HepG2 (cell line): ENCODE results near the gene NKAIN4. TPM values are rescaled to one million over a fixed set of nuclear protein-coding genes. Genes with fewer than 3 reads are reported as not detected.

Experiments
- ELK4 ChIP-seq: sonication (generic); formaldehyde crosslinking; IDR thresholded peaks from 2 replicates; pipeline ENCODE4 v1.9.0; 2021; ENCODE audit warnings: missing genetic modification reagents, borderline replicate concordance
- FUBP1 ChIP-seq: sonication (generic); formaldehyde crosslinking; IDR thresholded peaks from 2 replicates; pipeline ENCODE4 v1.5.1; 2020; ENCODE audit warnings: missing genetic modification reagents, mild to moderate bottlenecking, borderline replicate concordance
- HDAC1 ChIP-seq: sonication (generic); formaldehyde crosslinking; IDR thresholded peaks from 2 replicates; pipeline ENCODE4 v1.5.1; 2020; ENCODE audit warnings: mild to moderate bottlenecking, missing genetic modification reagents
- HMGA1 ChIP-seq: sonication (generic); formaldehyde crosslinking; conservative IDR thresholded peaks from 2 replicates; pipeline ENCODE4 v1.4.0; 2020; ENCODE audit warnings: missing genetic modification reagents
- KDM1A ChIP-seq: IDR thresholded peaks from 2 replicates; pipeline ENCODE4 v1.6.1; 2016; ENCODE audit warnings: missing compliant biosample characterization
- NCOA5 ChIP-seq: sonication (generic); formaldehyde crosslinking; IDR thresholded peaks from 2 replicates; pipeline ENCODE4 v1.4.0; 2020; ENCODE audit warnings: missing genetic modification reagents
- NKX3-1 ChIP-seq: sonication (generic); formaldehyde crosslinking; IDR thresholded peaks from 2 replicates; pipeline ENCODE4 v1.5.0; 2020; ENCODE audit warnings: missing genetic modification reagents
- POLR2A ChIP-seq, 2 experiments: IDR thresholded peaks; 2 replicates each; pipeline ENCODE4 v1.6.1; 2011; ENCODE audit warnings: low read depth in 2 of 2, low read length in 2 of 2, mild to moderate bottlenecking in 1 of 2, moderate library complexity in 1 of 2; ENCODE audit not compliant: insufficient read depth in 1 of 2
- POLR2AphosphoS2 ChIP-seq: IDR thresholded peaks from 2 replicates; pipeline ENCODE4 v1.6.1; 2011; ENCODE audit warnings: low read depth, low read length, improper control_type of control experiment
- PPARG ChIP-seq: conservative IDR thresholded peaks from 2 replicates; pipeline ENCODE4 v1.6.1; 2016; ENCODE audit warnings: missing biosample characterization, missing genetic modification reagents
- PRDM4 ChIP-seq: sonication (generic); formaldehyde crosslinking; IDR thresholded peaks from 2 replicates; pipeline ENCODE4 v1.9.0; 2021; ENCODE audit warnings: missing genetic modification reagents, borderline replicate concordance
- SALL2 ChIP-seq: sonication (generic); formaldehyde crosslinking; IDR thresholded peaks from 2 replicates; pipeline ENCODE4 v1.8.1; 2023; ENCODE audit warnings: mild to moderate bottlenecking, missing genetic modification reagents, inconsistent platforms
- STAG1 ChIP-seq: sonication (generic); formaldehyde crosslinking; IDR thresholded peaks from 2 replicates; pipeline ENCODE4 v1.4.0; 2020; ENCODE audit warnings: missing genetic modification reagents
- ZBTB20 ChIP-seq: sonication (generic); formaldehyde crosslinking; IDR thresholded peaks from 2 replicates; pipeline ENCODE4 v1.8.1; 2023; ENCODE audit warnings: missing genetic modification reagents, low read depth, mild to moderate bottlenecking, borderline replicate concordance
- ZBTB4 ChIP-seq: sonication (generic); formaldehyde crosslinking; IDR thresholded peaks from 2 replicates; pipeline ENCODE4 v1.4.0; 2020; ENCODE audit warnings: missing genetic modification reagents, mild to moderate bottlenecking, borderline replicate concordance
- ZKSCAN5 ChIP-seq: sonication (generic); formaldehyde crosslinking; IDR thresholded peaks from 2 replicates; pipeline ENCODE4 v1.5.1; 2020; ENCODE audit warnings: mild to moderate bottlenecking, missing genetic modification reagents
- ZNF597 ChIP-seq: sonication (generic); formaldehyde crosslinking; IDR thresholded peaks from 2 replicates; pipeline ENCODE4 v1.5.0; 2020; ENCODE audit warnings: missing genetic modification reagents
- polyA plus RNA-seq, 8 experiments: library from polyadenylated mRNA; depleted of rRNA in 3 of 8; stranded (reverse) in 7 of 8; unstranded in 1 of 8; fragments of >200 nt; fragmentation: Illumina TruSeq in 4 of 8; extraction: Trizol in 4 of 8; gene quantifications; 2 replicates each; pipeline versions ENCODE4 v1.2.1 to v1.2.3, GENCODE V29; 2011 to 2016; ENCODE audit warnings: low read depth in 4 of 8, missing spikeins in 1 of 8, mixed read lengths in 1 of 8; ENCODE audit not compliant: insufficient read depth in 1 of 8
- total RNA-seq, 5 experiments: library from RNA; depleted of rRNA; stranded (reverse); fragments of >200 nt; fragmentation: Illumina TruSeq; extraction: Trizol; gene quantifications; 2 replicates each; pipeline ENCODE4 v1.2.3, GENCODE V29; 2016; ENCODE audit warnings: low read depth in 1 of 5
- TF ChIP-seq, protein P1 (sequence below): IDR thresholded peaks from 2 replicates; pipeline ENCODE4 v1.6.1; 2016; ENCODE audit warnings: missing genetic modification reagents, missing compliant biosample characterization

NKAIN4 gene
- total and polyA plus RNA-seq, 2 of the 13 experiments (the other 11 are each of a cell fraction or from before 2014, with no cell fraction given), result not detected

DNA sequence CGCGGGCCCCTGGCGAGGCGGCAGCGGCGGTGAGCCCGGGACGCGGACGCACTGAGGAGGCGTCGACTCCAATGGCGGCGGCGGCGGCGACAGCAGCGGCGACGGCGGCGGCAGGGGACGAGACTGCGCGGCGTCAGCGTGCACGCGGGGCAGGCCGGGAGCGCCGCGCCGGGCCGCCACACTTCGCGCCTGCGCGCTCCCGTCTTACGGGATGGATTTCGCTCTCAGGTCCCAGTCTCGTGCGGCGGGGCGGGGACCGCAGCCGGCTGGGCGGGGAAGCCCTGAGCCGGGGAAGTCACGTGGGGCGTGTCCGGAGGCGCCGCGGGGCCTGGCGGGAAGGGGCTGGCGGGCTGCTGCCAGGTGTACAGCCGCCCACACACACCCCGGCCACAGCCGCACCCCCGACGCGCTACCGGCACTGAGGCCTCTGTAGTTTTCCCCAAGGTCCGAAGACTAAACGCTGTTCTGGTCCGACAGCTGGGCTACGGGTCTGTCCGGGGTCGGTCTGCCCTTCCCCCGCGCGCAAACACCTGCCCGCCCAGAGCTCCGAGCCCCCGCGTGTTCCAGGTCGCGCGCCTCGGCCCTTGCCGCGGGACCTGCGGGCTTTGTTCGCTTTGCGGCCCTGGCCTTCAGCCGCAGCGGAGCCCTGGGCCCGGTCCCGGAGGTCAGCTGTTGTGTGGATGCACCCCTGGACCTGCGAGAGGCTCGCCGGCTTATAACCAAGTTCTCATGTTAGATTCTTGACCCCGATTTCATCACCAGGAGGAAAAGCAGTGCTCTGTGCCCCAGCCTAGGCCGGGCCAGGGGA lies 38.0 kb downstream of the NKAIN4 start, which contains the start of gene YTHDF1 (continued):
- 0 out of 2 replicates have a peak, but pooled peaks have one; percentile 44 for TF ChIP-seq FUBP1 (CRISPR knock-in tag)
- TF ChIP-seq ZBTB20 (CRISPR knock-in tag), result peak; percentile 89; the same call in 1 of the 2 replicates
- TF ChIP-seq STAG1, result no peak; the same call in 1 of the 2 replicates
- TF ChIP-seq ZBTB4 (CRISPR knock-in tag), result peak; percentile 81; the same call in 1 of the 2 replicates
- no peak for TF ChIP-seq HMGA1 (CRISPR knock-in tag)
- peak; percentile 75 to 95 for TF ChIP-seq POLR2A (IDR thresholded peaks at IDR 0.05; ENCODE audit: insufficient read depth in 1 of 2, low read depth in 2 of 2, low read length in 2 of 2)
- peak; percentile 82; the same call in 1 of the 2 replicates for TF ChIP-seq SALL2 (CRISPR knock-in tag)
- TF ChIP-seq ELK4 (CRISPR knock-in tag), result peak; percentile 41; the same call in 1 of the 2 replicates
- TF ChIP-seq PRDM4 (CRISPR knock-in tag), result peak; percentile 68; the same call in 1 of the 2 replicates
- peak; percentile 92 for TF ChIP-seq HDAC1 (CRISPR knock-in tag)
- TF ChIP-seq POLR2AphosphoS2, result no peak
- TF ChIP-seq NCOA5 (CRISPR knock-in tag), result peak; percentile 80; the same call in 1 of the 2 replicates
- TF ChIP-seq PPARG (CRISPR knock-in tag), result peak; percentile 58; the same call in 1 of the 2 replicates
- TF ChIP-seq KDM1A (CRISPR knock-in tag), result no peak
- TF ChIP-seq ZKSCAN5 (CRISPR knock-in tag), result 0 out of 2 replicates have a peak, but pooled peaks have one; percentile 61
- TF ChIP-seq ZNF597 (CRISPR knock-in tag), result peak; percentile 91
- TF ChIP-seq, protein P1, sequence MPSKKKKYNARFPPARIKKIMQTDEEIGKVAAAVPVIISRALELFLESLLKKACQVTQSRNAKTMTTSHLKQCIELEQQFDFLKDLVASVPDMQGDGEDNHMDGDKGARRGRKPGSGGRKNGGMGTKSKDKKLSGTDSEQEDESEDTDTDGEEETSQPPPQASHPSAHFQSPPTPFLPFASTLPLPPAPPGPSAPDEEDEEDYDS (CRISPR knock-in tag), result peak; percentile 52
- peak; percentile 96 for TF ChIP-seq NKX3-1
